22Rv1 (cell line): ENCODE measurements around the gene CSTF1.

Experiments
- H3K27ac ChIP-seq: fragments of 450-650 bp; 2 replicates; pipeline ENCODE4 v1.5.1; 2017
- ZFX ChIP-seq: fragments of 450-650 bp; IDR thresholded peaks from 2 replicates; pipeline ENCODE4 v1.6.1; 2017; ENCODE audit warnings: antibody characterized with exemption, borderline replicate concordance
- TF ChIP-seq, protein P1 (sequence below): fragments of 450-650 bp; IDR thresholded peaks from 2 replicates; pipeline ENCODE4 v1.5.1; 2017; ENCODE audit warnings: mild to moderate bottlenecking

The CSTF1 gene

DNA sequence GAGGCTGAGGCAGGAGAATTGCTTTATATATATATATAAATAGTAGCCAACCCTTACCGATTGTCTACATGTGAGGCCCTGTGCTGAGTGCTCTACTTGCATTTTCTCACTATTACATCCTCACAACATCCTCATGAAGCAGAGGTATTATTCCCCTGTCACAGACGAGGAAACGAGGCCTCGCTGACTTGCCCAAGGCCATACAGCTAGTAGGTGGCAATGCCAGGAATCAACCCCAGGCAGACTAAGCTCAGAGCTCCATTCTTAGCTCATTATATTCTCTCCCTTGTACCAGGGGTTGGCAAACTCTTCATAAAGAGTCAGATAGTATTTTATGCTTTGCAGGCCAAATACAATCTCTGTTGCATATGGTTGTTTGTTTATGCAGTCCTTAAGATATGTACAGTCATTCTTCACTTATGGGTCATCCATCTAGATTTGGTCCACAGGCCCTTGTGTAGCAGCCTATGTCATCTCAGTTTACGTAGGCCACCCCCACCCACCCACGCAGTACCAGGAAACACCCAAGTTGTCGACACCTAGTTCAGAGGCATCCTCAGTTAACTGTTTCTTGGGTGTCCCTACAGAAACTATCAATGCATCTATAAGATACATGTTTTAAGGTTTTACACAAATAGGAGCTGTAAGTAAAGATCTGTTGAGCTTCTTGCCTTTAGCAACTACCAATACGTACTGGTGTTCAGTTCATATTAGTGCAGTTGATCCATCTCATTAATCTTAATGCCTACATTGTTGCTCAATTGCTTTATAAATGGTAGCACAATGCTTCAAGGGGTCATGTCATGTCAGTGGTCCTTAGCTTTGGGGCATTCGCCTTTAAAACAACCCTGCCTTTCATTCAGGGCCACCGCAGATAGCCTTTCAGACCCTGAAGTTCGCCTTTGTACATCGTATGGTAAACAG is 22.7 kb downstream of the CSTF1 start:
- no peak overlapping the region for H3K27ac ChIP-seq
- TF ChIP-seq, protein P1, sequence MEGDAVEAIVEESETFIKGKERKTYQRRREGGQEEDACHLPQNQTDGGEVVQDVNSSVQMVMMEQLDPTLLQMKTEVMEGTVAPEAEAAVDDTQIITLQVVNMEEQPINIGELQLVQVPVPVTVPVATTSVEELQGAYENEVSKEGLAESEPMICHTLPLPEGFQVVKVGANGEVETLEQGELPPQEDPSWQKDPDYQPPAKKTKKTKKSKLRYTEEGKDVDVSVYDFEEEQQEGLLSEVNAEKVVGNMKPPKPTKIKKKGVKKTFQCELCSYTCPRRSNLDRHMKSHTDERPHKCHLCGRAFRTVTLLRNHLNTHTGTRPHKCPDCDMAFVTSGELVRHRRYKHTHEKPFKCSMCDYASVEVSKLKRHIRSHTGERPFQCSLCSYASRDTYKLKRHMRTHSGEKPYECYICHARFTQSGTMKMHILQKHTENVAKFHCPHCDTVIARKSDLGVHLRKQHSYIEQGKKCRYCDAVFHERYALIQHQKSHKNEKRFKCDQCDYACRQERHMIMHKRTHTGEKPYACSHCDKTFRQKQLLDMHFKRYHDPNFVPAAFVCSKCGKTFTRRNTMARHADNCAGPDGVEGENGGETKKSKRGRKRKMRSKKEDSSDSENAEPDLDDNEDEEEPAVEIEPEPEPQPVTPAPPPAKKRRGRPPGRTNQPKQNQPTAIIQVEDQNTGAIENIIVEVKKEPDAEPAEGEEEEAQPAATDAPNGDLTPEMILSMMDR, result no peak
- no peak for TF ChIP-seq ZFX

DNA sequence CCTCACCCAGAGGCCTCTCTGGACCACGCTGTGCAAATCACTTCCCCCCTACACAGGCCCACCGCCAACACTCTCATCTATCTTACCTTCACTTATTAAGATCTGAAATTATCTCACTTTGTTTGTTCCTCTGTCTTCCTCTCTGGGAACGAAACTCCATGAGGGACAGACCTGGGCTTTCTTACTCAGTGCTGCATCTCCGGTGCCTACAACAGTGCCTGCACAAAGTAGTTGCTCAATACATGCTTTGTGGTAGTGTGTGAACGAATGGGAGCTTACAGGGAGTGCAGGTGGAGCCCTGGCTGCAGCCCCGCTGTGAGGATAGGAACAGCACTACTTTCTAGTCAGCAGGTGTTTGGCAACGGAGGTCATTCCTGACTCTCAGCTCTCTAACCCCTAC is 25.0 kb downstream of the CSTF1 start:
- TF ChIP-seq, protein P1, result no peak
- no peak for TF ChIP-seq ZFX
- H3K27ac ChIP-seq, result no peak overlapping the region

DNA sequence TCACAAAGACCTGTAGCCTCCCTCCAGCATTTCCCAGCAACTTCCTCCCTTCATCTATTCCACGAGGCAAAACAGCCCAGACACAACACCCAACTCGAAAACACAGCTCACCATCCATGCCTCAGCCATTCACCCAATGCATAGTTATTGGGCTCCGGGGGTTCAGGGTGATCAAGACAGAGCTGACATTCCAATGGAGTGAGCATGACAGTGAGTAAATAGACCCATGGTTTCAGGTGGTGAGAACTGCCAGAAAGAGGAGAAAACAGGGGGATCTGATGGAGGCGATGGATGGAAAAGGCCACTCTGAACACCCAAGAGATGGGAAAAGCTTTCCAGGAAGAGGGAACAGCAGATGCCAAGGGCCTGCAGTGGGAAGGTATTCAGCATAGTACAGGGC is 25.5 kb downstream of the CSTF1 start:
- no peak overlapping the region for H3K27ac ChIP-seq
- TF ChIP-seq, protein P1, result no peak
- TF ChIP-seq ZFX, result no peak

DNA sequence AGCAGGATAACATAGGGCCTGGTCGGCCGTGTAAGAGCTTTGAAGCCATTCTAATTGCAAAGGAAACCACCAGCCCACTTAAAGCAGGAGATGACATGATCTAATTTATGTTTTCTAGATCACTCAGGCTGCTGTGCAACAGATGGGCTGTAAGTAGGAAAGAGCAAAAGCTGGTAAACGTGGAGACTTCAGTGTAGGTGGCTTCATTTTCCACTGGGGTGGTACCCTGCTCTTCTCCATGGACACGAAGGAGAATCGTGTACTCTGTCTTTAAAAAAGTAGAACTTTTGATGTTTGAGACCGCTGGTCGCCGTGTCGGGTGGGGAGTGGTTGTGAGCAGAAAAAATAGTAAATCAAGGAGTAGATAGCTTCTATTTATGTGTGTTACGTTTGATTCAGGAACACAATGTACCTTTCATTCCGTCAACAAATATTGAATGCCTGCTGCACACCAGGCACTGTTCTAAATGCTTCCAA is 26.0 kb downstream of the CSTF1 start:
- H3K27ac ChIP-seq, result 0 out of 2 replicates have a peak overlapping the region, but pooled peaks have one; percentile 18

DNA sequence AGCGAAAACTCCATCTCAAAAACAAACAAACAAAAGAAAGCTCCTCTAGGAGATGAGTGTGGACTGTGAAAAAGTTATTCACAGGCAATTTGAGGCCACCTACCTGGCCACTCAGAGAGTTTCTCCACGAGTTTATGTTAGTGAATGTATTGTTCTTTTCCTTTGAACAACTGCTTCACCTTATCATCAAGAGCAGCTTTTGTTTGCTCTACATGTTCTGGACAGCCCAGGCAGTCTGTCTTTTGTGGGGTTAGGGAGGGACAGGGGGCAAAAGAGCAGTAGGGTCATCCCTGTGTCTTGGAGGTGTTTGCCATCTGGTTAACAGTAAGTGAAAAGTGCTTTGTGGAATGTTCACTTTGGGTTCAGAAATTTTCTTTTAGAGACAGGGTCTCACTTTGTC is 27.6 kb downstream of the CSTF1 start:
- no peak for TF ChIP-seq ZFX
- TF ChIP-seq, protein P1, result no peak

More for the DNA sequence above, 26.0 kb downstream of the CSTF1 start:
- no peak for TF ChIP-seq ZFX
- TF ChIP-seq, protein P1, result no peak

DNA sequence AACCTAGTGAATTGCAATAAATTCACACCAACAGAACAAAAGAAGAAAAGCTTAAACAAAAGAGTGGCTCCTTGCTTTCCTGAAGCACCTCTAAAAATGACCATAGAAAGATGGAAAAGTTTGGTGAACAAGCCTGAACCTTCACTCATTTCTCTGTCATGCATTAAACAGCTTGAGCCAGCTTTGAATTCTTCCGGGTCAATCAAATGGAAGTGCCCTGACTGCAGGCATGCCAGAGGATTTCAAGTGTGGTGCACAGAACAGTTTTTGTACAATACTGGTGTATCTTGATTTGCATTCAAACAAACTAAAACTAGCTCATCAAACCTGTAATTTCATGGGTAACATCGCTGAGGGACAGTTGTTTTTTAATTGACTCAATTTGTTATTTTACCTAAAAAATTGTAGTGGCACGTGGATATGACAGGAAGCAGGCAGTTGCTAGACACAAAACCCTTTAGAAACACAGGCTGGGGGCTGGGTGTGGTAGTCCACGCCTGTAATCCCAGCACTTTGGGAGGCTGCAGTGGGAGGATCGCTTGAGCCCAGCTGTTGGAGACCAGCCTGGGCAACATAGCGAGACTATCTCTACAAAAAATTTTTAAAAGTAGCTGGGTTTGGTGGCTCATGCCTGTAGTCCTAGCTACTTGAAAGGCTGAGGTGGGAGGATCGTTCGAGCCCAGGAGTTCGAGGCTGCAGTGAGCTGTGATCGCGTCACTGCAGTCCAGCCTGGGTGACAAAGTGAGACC is 28.7 kb downstream of the CSTF1 start:
- no peak for TF ChIP-seq ZFX
- no peak overlapping the region for H3K27ac ChIP-seq

More for the DNA sequence above, 27.6 kb downstream of the CSTF1 start:
- no peak overlapping the region for H3K27ac ChIP-seq

DNA sequence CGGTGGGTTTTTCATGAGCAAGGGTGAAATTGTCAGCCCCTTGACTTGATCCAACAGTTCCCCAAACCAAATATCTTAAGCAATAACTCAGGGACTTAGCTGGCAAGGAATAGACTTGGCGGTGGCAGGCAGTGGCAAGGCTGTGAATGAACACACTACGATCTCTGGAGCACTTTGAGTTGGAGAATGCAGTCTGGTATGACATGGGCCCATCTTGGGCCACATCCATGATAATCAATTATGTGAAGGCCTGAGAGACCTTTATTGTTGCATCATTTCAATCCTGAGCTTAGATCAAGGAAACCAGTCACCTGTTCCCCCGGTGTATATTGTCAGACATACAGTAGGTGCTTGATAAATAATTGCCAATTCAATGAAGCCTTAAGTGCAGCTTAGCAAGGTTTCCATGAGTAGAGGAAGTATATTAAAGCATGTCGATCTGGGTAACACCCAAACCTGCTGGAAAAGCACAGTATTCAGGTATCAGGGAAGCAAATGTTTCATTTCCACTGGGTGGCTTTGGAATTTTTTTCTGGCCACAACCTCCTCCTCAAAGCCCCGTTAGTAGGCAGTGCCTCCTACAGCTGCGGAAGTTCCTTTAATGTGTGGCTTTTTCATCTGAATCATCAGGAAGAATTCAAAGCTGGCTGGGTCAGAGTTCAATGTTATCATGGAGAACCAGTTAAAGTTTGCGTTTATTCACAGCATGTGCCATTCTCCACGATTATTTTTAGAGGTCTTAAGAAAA is 29.8 kb downstream of the CSTF1 start:
- no peak overlapping the region for H3K27ac ChIP-seq
- TF ChIP-seq, protein P1, result no peak
- TF ChIP-seq ZFX, result no peak
